Thoracic aorta (tissue), 2 donors: ENCODE results near the gene L3MBTL2. TPM values are rescaled to one million over a fixed set of nuclear protein-coding genes. Genes with fewer than 3 reads are reported as not detected.

ENCODE experiments used
- ATAC-seq: fragments of 150-250 bp; one replicate; pipeline ENCODE4 v1.8.0; 2017; ENCODE audit warnings: low read depth; ENCODE audit not compliant: insufficient number of reproducible peaks, low FRiP score
- DNase-seq: peaks from one replicate; pipeline ENCODE4 v3.0.0-alpha.2; 2020; ENCODE audit warnings: low spot score
- H3K27ac ChIP-seq, 2 donors: fragments of 200-600 bp; sonication (generic); 1 replicate in 1 of 2; 2 replicates in 1 of 2; pipeline ENCODE4 v1.5.1; 2016; ENCODE audit warnings: mild to moderate bottlenecking in 2 of 2, moderate library complexity in 2 of 2
- H3K27me3 ChIP-seq: fragments of 200-600 bp; sonication (generic); replicated peaks from 2 replicates; pipeline ENCODE4 v1.6.0; 2016; ENCODE audit warnings: mild to moderate bottlenecking; ENCODE audit not compliant: insufficient read depth
- H3K36me3 ChIP-seq: fragments of 200-600 bp; sonication (generic); one replicate; pipeline ENCODE4 v1.5.1; 2016
- H3K4me1 ChIP-seq, 2 donors: fragments of 200-600 bp; sonication (generic); 1 replicate in 1 of 2; 2 replicates in 1 of 2; pipeline versions ENCODE4 v1.5.1 to v1.6.0; 2016; ENCODE audit warnings: low read depth in 2 of 2, mild to moderate bottlenecking in 1 of 2; ENCODE audit not compliant: control insufficient read depth in 1 of 2
- H3K4me3 ChIP-seq: fragments of 200-600 bp; sonication (generic); 2 replicates; pipeline ENCODE4 v1.5.1; 2016; ENCODE audit warnings: mild to moderate bottlenecking
- H3K9me3 ChIP-seq: fragments of 200-600 bp; sonication (generic); 2 replicates; pipeline ENCODE4 v1.5.1; 2016
- total RNA-seq, 2 donors: library from RNA; depleted of rRNA; stranded (reverse); fragments of >200 nt; gene quantifications; one replicate each; pipeline versions ENCODE4 v1.1.0 to v1.2.3, GENCODE V29; 2016
- TF ChIP-seq, protein P1 (sequence below): fragments of 200-600 bp; sonication (generic); IDR thresholded peaks from one replicate; pipeline ENCODE4 v1.5.1; 2019; ENCODE audit warnings: antibody characterized with exemption

Gene L3MBTL2
- total RNA-seq, 2 donors from 2014 or later = 14.8 to 21.4 TPM

GRCh38 chr22:41181349-41182241 is 23.5 kb upstream of the L3MBTL2 start:
- peaks cover 0 to 13% of the 10 kb centered on the region in 2 donors for H3K4me1 ChIP-seq
- no peak overlapping the region for H3K4me3 ChIP-seq
- no peak for ATAC-seq
- H3K27ac ChIP-seq = peak overlapping the region; percentile 46 to 54
- no peaks in the 10 kb centered on the region for H3K9me3 ChIP-seq
- TF ChIP-seq, protein P1, sequence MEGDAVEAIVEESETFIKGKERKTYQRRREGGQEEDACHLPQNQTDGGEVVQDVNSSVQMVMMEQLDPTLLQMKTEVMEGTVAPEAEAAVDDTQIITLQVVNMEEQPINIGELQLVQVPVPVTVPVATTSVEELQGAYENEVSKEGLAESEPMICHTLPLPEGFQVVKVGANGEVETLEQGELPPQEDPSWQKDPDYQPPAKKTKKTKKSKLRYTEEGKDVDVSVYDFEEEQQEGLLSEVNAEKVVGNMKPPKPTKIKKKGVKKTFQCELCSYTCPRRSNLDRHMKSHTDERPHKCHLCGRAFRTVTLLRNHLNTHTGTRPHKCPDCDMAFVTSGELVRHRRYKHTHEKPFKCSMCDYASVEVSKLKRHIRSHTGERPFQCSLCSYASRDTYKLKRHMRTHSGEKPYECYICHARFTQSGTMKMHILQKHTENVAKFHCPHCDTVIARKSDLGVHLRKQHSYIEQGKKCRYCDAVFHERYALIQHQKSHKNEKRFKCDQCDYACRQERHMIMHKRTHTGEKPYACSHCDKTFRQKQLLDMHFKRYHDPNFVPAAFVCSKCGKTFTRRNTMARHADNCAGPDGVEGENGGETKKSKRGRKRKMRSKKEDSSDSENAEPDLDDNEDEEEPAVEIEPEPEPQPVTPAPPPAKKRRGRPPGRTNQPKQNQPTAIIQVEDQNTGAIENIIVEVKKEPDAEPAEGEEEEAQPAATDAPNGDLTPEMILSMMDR = no peak
- H3K27me3 ChIP-seq = no peaks in the 10 kb centered on the region
- no peak for DNase-seq
- H3K36me3 ChIP-seq = peaks cover 28% of the 10 kb centered on the region

DNA sequence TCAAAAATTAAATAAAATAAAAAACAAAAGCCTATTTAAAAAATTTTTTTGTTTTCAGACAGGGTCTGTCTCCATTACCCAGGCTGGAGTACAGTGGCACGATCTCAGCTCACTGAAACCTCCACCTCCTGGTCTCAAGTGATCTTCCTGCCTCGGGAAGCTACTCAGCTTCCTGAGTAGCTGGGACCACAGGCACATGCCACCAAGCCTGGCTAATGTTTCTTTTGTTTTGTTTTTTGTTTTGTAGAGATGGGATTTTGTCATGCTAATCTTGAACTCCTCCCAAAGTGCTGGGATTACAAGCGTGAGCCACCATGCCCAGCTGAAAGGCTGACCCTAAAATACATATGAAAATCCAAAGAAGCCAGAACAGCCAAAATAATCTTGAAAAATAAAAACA is 20.4 kb upstream of the L3MBTL2 start:
- no peaks in the 10 kb centered on the region for H3K9me3 ChIP-seq

GRCh38 chr22:41191467-41191866 is 13.6 kb upstream of the L3MBTL2 start:
- no peaks in the 10 kb centered on the region for H3K9me3 ChIP-seq
- no peak overlapping the region for H3K4me3 ChIP-seq
- ATAC-seq (no peak), DNase-seq (no peak)
- no peaks in the 10 kb centered on the region for H3K27me3 ChIP-seq
- no peak overlapping the region for H3K27ac ChIP-seq
- no peaks in the 10 kb centered on the region for H3K4me1 ChIP-seq
- TF ChIP-seq, protein P1 = no peak
- no peaks in the 10 kb centered on the region for H3K36me3 ChIP-seq

More for the DNA sequence above, 20.4 kb upstream of the L3MBTL2 start:
- ATAC-seq (no peak), DNase-seq (no peak)
- Histone ChIP-seq H3K27me3 (no peaks in the 10 kb centered on the region), H3K4me3 (no peak overlapping the region), H3K4me1 (peaks cover 0 to 9% of the 10 kb centered on the region in 2 donors), H3K36me3 (peaks cover 5% of the 10 kb centered on the region), H3K27ac (no peak overlapping the region)
- TF ChIP-seq, protein P1 = no peak

DNA sequence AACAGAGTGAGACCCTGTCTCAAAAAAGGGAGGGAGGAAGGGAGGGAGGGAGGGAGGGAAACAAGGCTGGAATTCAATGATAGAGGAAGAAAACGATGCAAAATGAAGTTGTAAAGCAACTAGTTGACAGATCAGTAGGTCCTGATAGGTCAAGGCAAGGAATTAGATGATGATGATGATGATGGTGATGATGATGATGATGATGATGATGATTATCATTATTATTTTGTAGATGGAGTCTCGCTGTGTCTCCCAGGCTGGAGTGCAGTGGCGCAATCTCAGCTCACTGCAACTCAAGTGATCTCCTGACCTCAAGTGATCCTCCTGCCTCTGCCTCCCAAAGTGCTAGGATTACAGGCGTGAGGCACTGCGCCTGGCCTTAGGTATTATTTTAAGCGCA is 11.3 kb upstream of the L3MBTL2 start:
- DNase-seq (no peak), ATAC-seq (no peak)
- Histone ChIP-seq H3K9me3 (no peaks in the 10 kb centered on the region), H3K4me1 (peaks cover 9 to 18% of the 10 kb centered on the region in 2 donors), H3K4me3 (no peak overlapping the region), H3K27me3 (no peaks in the 10 kb centered on the region), H3K27ac (no peak overlapping the region), H3K36me3 (no peaks in the 10 kb centered on the region)
- TF ChIP-seq, protein P1 = no peak

GRCh38 chr22:41197038-41197972 is 7.8 kb upstream of the L3MBTL2 start:
- Histone ChIP-seq H3K4me1 (peaks cover 9 to 19% of the 10 kb centered on the region in 2 donors), H3K36me3 (no peaks in the 10 kb centered on the region), H3K27me3 (no peaks in the 10 kb centered on the region), H3K4me3 (peak overlapping the region; percentile 92), H3K27ac (no peak overlapping the region), H3K9me3 (no peaks in the 10 kb centered on the region)
- TF ChIP-seq, protein P1 = peak; percentile 13
- ATAC-seq = peak; percentile 34
- DNase-seq = peak; percentile 30
